ENCODE results near the gene SNCB. TPM values are rescaled to one million over a fixed set of nuclear protein-coding genes. Genes with fewer than 3 reads are reported as not detected.

Gene SNCB
- total RNA-seq, 1 donor from 2014 or later, result not detected

GRCh38 chr5:176633598-176633997 is 3.3 kb upstream of the SNCB start:
- Mint-ChIP-seq H3K27me3 (ENCODE audit: insufficient read depth, low read depth) (peaks cover 55% of the 10 kb centered on the region), H3K9me3 (no peaks in the 10 kb centered on the region), H3K4me1 (peaks cover 33% of the 10 kb centered on the region), H3K36me3 (no peaks in the 10 kb centered on the region), H3K27ac (no peak overlapping the region), H3K4me3 (no peak overlapping the region)
- Histone ChIP-seq H3K4me2 (no peak overlapping the region), H3K9me3 (ENCODE audit: low read depth) (no peaks in the 10 kb centered on the region), H3K4me3 (no peak overlapping the region), H2AFZ (replicated peaks) (no peak overlapping the region), H3F3A (ENCODE audit: low read depth) (peaks cover 40% of the 10 kb centered on the region), H3K36me3 (no peaks in the 10 kb centered on the region), H3K79me2 (ENCODE audit: low read depth) (no peaks in the 10 kb centered on the region), H3K27me3 (peaks cover 57% of the 10 kb centered on the region), H3K27ac (no peak overlapping the region), H3K9ac (no peak overlapping the region), H3K4me1 (peaks cover 24% of the 10 kb centered on the region), H4K20me1 (ENCODE audit: low read depth) (peaks cover 20% of the 10 kb centered on the region)
- TF ChIP-seq EZH2phosphoT487 (IDR thresholded peaks at IDR 0.05), result no peak
- no peak for TF ChIP-seq EZH2 (IDR thresholded peaks at IDR 0.05)
- no peak for TF ChIP-seq CTCF (IDR thresholded peaks at IDR 0.05)
- no peak for DNase-seq (ENCODE audit: low spot score)

- peaks cover 62% of the 10 kb centered on the region for H3K27me3 Mint-ChIP-seq (ENCODE audit: insufficient read depth, low read depth)
- Histone ChIP-seq H3K27me3 (peaks cover 66% of the 10 kb centered on the region), H3F3A (ENCODE audit: low read depth) (peaks cover 42% of the 10 kb centered on the region), H3K36me3 (no peaks in the 10 kb centered on the region), H3K79me2 (ENCODE audit: low read depth) (no peaks in the 10 kb centered on the region), H3K9ac (no peak overlapping the region), H4K20me1 (ENCODE audit: low read depth) (peaks cover 23% of the 10 kb centered on the region), H3K9me3 (ENCODE audit: low read depth) (no peaks in the 10 kb centered on the region), H3K4me1 (peaks cover 24% of the 10 kb centered on the region), H3K4me2 (no peak overlapping the region), H3K27ac (no peak overlapping the region), H2AFZ (replicated peaks) (no peak overlapping the region), H3K4me3 (no peak overlapping the region)
- no peak for DNase-seq (ENCODE audit: low spot score)
- H3K27ac Mint-ChIP-seq, result no peak overlapping the region
- no peaks in the 10 kb centered on the region for H3K36me3 Mint-ChIP-seq
- H3K4me1 Mint-ChIP-seq, result peaks cover 36% of the 10 kb centered on the region
- no peak overlapping the region for H3K4me3 Mint-ChIP-seq
- H3K9me3 Mint-ChIP-seq, result no peaks in the 10 kb centered on the region
- TF ChIP-seq EZH2phosphoT487 (IDR thresholded peaks at IDR 0.05), result no peak
- no peak for TF ChIP-seq CTCF (IDR thresholded peaks at IDR 0.05)
- no peak for TF ChIP-seq EZH2 (IDR thresholded peaks at IDR 0.05)
These were observed 2.4 kb upstream of the SNCB start for GRCh38 chr5:176632745-176633144.

- H3K4me2 ChIP-seq, result no peak overlapping the region
- H3K27me3 Mint-ChIP-seq (ENCODE audit: insufficient read depth, low read depth), result peaks cover 68% of the 10 kb centered on the region
- peak overlapping the region; percentile 54 for H3K4me3 ChIP-seq
- peaks cover 24% of the 10 kb centered on the region for H3K4me1 ChIP-seq
- no peak for DNase-seq (ENCODE audit: low spot score)
- H3K36me3 ChIP-seq, result no peaks in the 10 kb centered on the region
- no peaks in the 10 kb centered on the region for H3K36me3 Mint-ChIP-seq
- no peaks in the 10 kb centered on the region for H3K9me3 Mint-ChIP-seq
- H3K4me3 Mint-ChIP-seq, result peak overlapping the region; percentile 76
- H3K27ac Mint-ChIP-seq, result no peak overlapping the region
- peaks cover 37% of the 10 kb centered on the region for H3K4me1 Mint-ChIP-seq
- H3F3A ChIP-seq (ENCODE audit: low read depth), result peaks cover 39% of the 10 kb centered on the region
- peaks cover 77% of the 10 kb centered on the region for H3K27me3 ChIP-seq
- no peak overlapping the region for H2AFZ ChIP-seq (replicated peaks)
- TF ChIP-seq EZH2phosphoT487 (IDR thresholded peaks at IDR 0.05), result no peak
- TF ChIP-seq EZH2 (IDR thresholded peaks at IDR 0.05), result no peak
- TF ChIP-seq CTCF (IDR thresholded peaks at IDR 0.05), result no peak
- no peak overlapping the region for H3K9ac ChIP-seq
- H3K9me3 ChIP-seq (ENCODE audit: low read depth), result no peaks in the 10 kb centered on the region
- H3K79me2 ChIP-seq (ENCODE audit: low read depth), result no peaks in the 10 kb centered on the region
- H4K20me1 ChIP-seq (ENCODE audit: low read depth), result peaks cover 23% of the 10 kb centered on the region
- no peak overlapping the region for H3K27ac ChIP-seq
These were observed 1.3 kb upstream of the SNCB start for GRCh38 chr5:176631383-176632200.
